Measurements from ENCODE around the gene VEGFA. TPM values are rescaled to one million over a fixed set of nuclear protein-coding genes. Genes with fewer than 3 reads are reported as not detected.
A peak's percentile ranks its signal among the peaks of the same experiment; 100 is the strongest.

The VEGFA gene
- total RNA-seq, 1 experiment from 2014 or later: 174 TPM

GRCh38 chr6:43759907-43760206 lies 10.2 kb upstream of the VEGFA start:
- ChIA-PET CTCF (interaction anchor here (2.0 kb wide), 1 partner anchor 10 kb away, joined by 8 read pairs; the partner anchor contains the start of gene VEGFA), POLR2A (no interaction called here)
- H3K9me3 ChIP-seq: no peaks in the 10 kb centered on the region
- no peak overlapping the region for H3K4me3 ChIP-seq (ENCODE audit: low read depth, low read length)
- H3K27me3 ChIP-seq (replicated peaks; ENCODE audit: control insufficient read depth, insufficient read depth, low read length): no peaks in the 10 kb centered on the region
- TF ChIP-seq CTCF (IDR thresholded peaks at IDR 0.05; ENCODE audit: insufficient read depth in 1 of 2, low read depth in 1 of 2, low read length in 1 of 2, severe bottlenecking in 1 of 2, unreplicated experiment in 1 of 2): no peak
- no peak for DNase-seq
- Mint-ChIP-seq H3K27me3 (ENCODE audit: insufficient read depth, unreplicated experiment) (no peaks in the 10 kb centered on the region), H3K9me3 (ENCODE audit: unreplicated experiment) (no peaks in the 10 kb centered on the region), H3K4me1 (ENCODE audit: low read depth, unreplicated experiment) (peaks cover 20% of the 10 kb centered on the region), H3K4me3 (ENCODE audit: unreplicated experiment) (no peak overlapping the region), H3K36me3 (ENCODE audit: insufficient read depth, unreplicated experiment) (no peaks in the 10 kb centered on the region), H3K27ac (ENCODE audit: unreplicated experiment) (peak overlapping the region; percentile 21)
- H3K4me1 ChIP-seq: peaks cover 25% of the 10 kb centered on the region
- no peaks in the 10 kb centered on the region for H3K36me3 ChIP-seq (ENCODE audit: control insufficient read depth, insufficient read depth, low read length)
- intact Hi-C loops (cut with micrococcal nuclease; ENCODE audit: unreplicated experiment): loop anchor here (1.0 kb wide), 1 partner anchor 36 kb away; no protein-coding TSS in a partner anchor
- BruUV-seq (replicated peaks): no TSS peak

GRCh38 chr6:43760210-43761168 lies 9.5 kb upstream of the VEGFA start:
- Histone ChIP-seq H3K4me1 (peaks cover 25% of the 10 kb centered on the region), H3K27me3 (replicated peaks; ENCODE audit: control insufficient read depth, insufficient read depth, low read length) (no peaks in the 10 kb centered on the region), H3K9me3 (no peaks in the 10 kb centered on the region), H3K4me3 (ENCODE audit: low read depth, low read length) (no peak overlapping the region), H3K36me3 (ENCODE audit: control insufficient read depth, insufficient read depth, low read length) (no peaks in the 10 kb centered on the region)
- DNase-seq: no peak
- TF ChIP-seq CTCF (IDR thresholded peaks at IDR 0.05; ENCODE audit: insufficient read depth in 1 of 2, low read depth in 1 of 2, low read length in 1 of 2, severe bottlenecking in 1 of 2, unreplicated experiment in 1 of 2): no peak
- Mint-ChIP-seq H3K27ac (ENCODE audit: unreplicated experiment) (peak overlapping the region; percentile 21), H3K4me3 (ENCODE audit: unreplicated experiment) (no peak overlapping the region), H3K36me3 (ENCODE audit: insufficient read depth, unreplicated experiment) (no peaks in the 10 kb centered on the region), H3K9me3 (ENCODE audit: unreplicated experiment) (no peaks in the 10 kb centered on the region), H3K27me3 (ENCODE audit: insufficient read depth, unreplicated experiment) (no peaks in the 10 kb centered on the region), H3K4me1 (ENCODE audit: low read depth, unreplicated experiment) (peaks cover 20% of the 10 kb centered on the region)
- intact Hi-C loops (cut with micrococcal nuclease; ENCODE audit: unreplicated experiment): loop anchor here (1.0 kb wide), 1 partner anchor 36 kb away; no protein-coding TSS in a partner anchor
- POLR2A ChIA-PET: no interaction called here
- CTCF ChIA-PET: interaction anchor here (2.0 kb wide), 1 partner anchor 10 kb away, joined by 8 read pairs; the partner anchor contains the start of gene VEGFA
- BruUV-seq (replicated peaks): no TSS peak

- intact Hi-C loops (cut with micrococcal nuclease; ENCODE audit: unreplicated experiment): no loop called here
Measured at GRCh38 chr6:43761666-43762409, 8.2 kb upstream of the VEGFA start.

More at GRCh38 chr6:43761666-43762409, 8.2 kb upstream of the VEGFA start:
- POLR2A ChIA-PET: interaction anchor here (0.6 kb wide), 1 partner anchor 43 kb away, joined by 5 read pairs; no protein-coding TSS in a partner anchor
- H3K36me3 Mint-ChIP-seq (ENCODE audit: insufficient read depth, unreplicated experiment): no peaks in the 10 kb centered on the region
- H3K4me1 Mint-ChIP-seq (ENCODE audit: low read depth, unreplicated experiment): peaks cover 33% of the 10 kb centered on the region
- Histone ChIP-seq H3K9me3 (no peaks in the 10 kb centered on the region), H3K36me3 (ENCODE audit: control insufficient read depth, insufficient read depth, low read length) (no peaks in the 10 kb centered on the region), H3K27me3 (replicated peaks; ENCODE audit: control insufficient read depth, insufficient read depth, low read length) (no peaks in the 10 kb centered on the region), H3K4me3 (ENCODE audit: low read depth, low read length) (no peak overlapping the region), H3K4me1 (peaks cover 36% of the 10 kb centered on the region)
- no peak overlapping the region for H3K27ac Mint-ChIP-seq (ENCODE audit: unreplicated experiment)
- BruUV-seq (replicated peaks): no TSS peak
- no peak overlapping the region for H3K4me3 Mint-ChIP-seq (ENCODE audit: unreplicated experiment)
- CTCF ChIA-PET: interaction anchor here (0.6 to 2.0 kb wide), 4 partner anchors 8 to 317 kb away, joined by 4 to 8 read pairs (median 4); partner anchors contain the start of gene VEGFA
- H3K9me3 Mint-ChIP-seq (ENCODE audit: unreplicated experiment): no peaks in the 10 kb centered on the region
- no peaks in the 10 kb centered on the region for H3K27me3 Mint-ChIP-seq (ENCODE audit: insufficient read depth, unreplicated experiment)
- no peak for TF ChIP-seq CTCF (IDR thresholded peaks at IDR 0.05; ENCODE audit: insufficient read depth in 1 of 2, low read depth in 1 of 2, low read length in 1 of 2, severe bottlenecking in 1 of 2, unreplicated experiment in 1 of 2)
- no peak for DNase-seq

Measured in Caco-2 (cell line).